Panc1 (cell line): Measurements from ENCODE around the gene SVBP. TPM values are rescaled to one million over a fixed set of nuclear protein-coding genes. Genes with fewer than 3 reads are reported as not detected.

Source experiments
- ATAC-seq: fragments of 200-7000 bp; cut with Tn5 transposase; 2 replicates; pipeline ENCODE4 v1.9.1; 2020; ENCODE audit warnings: mild to moderate bottlenecking, moderate library complexity
- BruUV-seq: library from RNA; stranded (reverse); fragments of 400-500 nt; replicated peaks from 2 replicates; lab custom pipeline; 2021; lab: Mats Ljungman, UMichigan
- CTCF ChIA-PET: fragments of 300-600 bp; sonication (Branson Sonifier 250); formaldehyde crosslinking; loops from one replicate; lab custom pipeline; 2022; ENCODE audit warnings: antibody characterized with exemption; lab: Charles Lee
- POLR2A ChIA-PET: fragments of 300-600 bp; sonication (Branson Sonifier 250); formaldehyde crosslinking; loops from one replicate; lab custom pipeline; 2022; ENCODE audit warnings: antibody characterized with exemption; lab: Charles Lee
- DNase-seq: peaks from one replicate; pipeline ENCODE4 v3.0.0-alpha.2; 2010; ENCODE audit warnings: low read depth, low spot score
- H3K27ac ChIP-seq: 2 replicates; pipeline ENCODE4 v1.5.1; 2011; ENCODE audit warnings: mild to moderate bottlenecking, low read length, inconsistent platforms
- H3K27me3 ChIP-seq: fragments of 200-500 bp; sonication (Bioruptor generic); 2 replicates; pipeline ENCODE4 v1.6.0; 2014; ENCODE audit warnings: low read length, inconsistent platforms; ENCODE audit not compliant: control insufficient read depth, insufficient read depth
- H3K36me3 ChIP-seq: fragments of 200-500 bp; sonication (Bioruptor generic); 2 replicates; pipeline ENCODE4 v1.5.1; 2014; ENCODE audit warnings: inconsistent platforms, mild to moderate bottlenecking, low read length, moderate library complexity; ENCODE audit not compliant: control insufficient read depth, insufficient read depth
- H3K4me1 ChIP-seq: 2 replicates; pipeline ENCODE4 v1.5.1; 2011; ENCODE audit warnings: inconsistent platforms, mild to moderate bottlenecking, low read length, moderate library complexity; ENCODE audit not compliant: control insufficient read depth, insufficient read depth
- H3K4me3 ChIP-seq, 2 experiments: 2 replicates each; pipeline ENCODE4 v1.5.1; 2011 to 2012; ENCODE audit warnings: low read depth in 2 of 2, low read length in 2 of 2, mild to moderate bottlenecking in 2 of 2, inconsistent platforms in 1 of 2, moderate library complexity in 1 of 2
- H3K9me3 ChIP-seq: fragments of 200-500 bp; sonication (Bioruptor generic); 2 replicates; pipeline ENCODE4 v1.5.1; 2014; ENCODE audit warnings: low read depth, mild to moderate bottlenecking, inconsistent platforms, low read length, moderate library complexity; ENCODE audit not compliant: control insufficient read depth, insufficient read depth
- CTCF ChIP-seq: fragments of 450-650 bp; IDR thresholded peaks from 2 replicates; pipeline ENCODE4 v1.5.1; 2017; ENCODE audit warnings: mild to moderate bottlenecking
- POLR2AphosphoS5 ChIP-seq: IDR thresholded peaks from 2 replicates; pipeline ENCODE4 v1.6.1; 2012; ENCODE audit warnings: mild to moderate bottlenecking, low read depth, low read length, moderate library complexity
- REST ChIP-seq, 2 experiments: IDR thresholded peaks; 2 replicates each; pipeline ENCODE4 v1.6.1; 2011 to 2012; ENCODE audit warnings: low read depth in 2 of 2, control low read depth in 1 of 2, low read length in 1 of 2, mild to moderate bottlenecking in 1 of 2, moderate library complexity in 1 of 2; ENCODE audit not compliant: insufficient read depth in 1 of 2
- SIN3A ChIP-seq: IDR thresholded peaks from 2 replicates; pipeline ENCODE4 v1.6.1; 2012; ENCODE audit warnings: low read depth, mild to moderate bottlenecking, low read length, moderate library complexity, borderline replicate concordance; ENCODE audit not compliant: insufficient read depth
- TCF7L2 ChIP-seq: IDR thresholded peaks from 2 replicates; pipeline ENCODE4 v1.6.1; 2011; ENCODE audit warnings: mild to moderate bottlenecking, low read depth, low read length, inconsistent platforms
- in situ Hi-C: cut with HindIII; loops from 2 replicates; pipeline ENCODE4 v1.10.0; 2016; ENCODE audit warnings: low sequenced_read_pairs, low pct_unique_long_range_greater_than_20kb
- intact Hi-C: fragments of 100-400 bp; cut with micrococcal nuclease; formaldehyde crosslinking; loops from one replicate; pipeline ENCODE4 v1.10.0; 2022; ENCODE audit not compliant: unreplicated experiment
- total RNA-seq: library from RNA; stranded (reverse); gene quantifications from one replicate; pipeline ENCODE4 v1.2.1, GENCODE V29; 2021; ENCODE audit not compliant: unreplicated experiment

The SVBP gene
- total RNA-seq, 1 experiment from 2014 or later, result 21.2 TPM

- intact Hi-C loops, result no loop called here
- BruUV-seq, result no TSS peak
- POLR2A ChIA-PET, result interaction anchor here (0.5 kb wide), 1 partner anchor 115 kb away, joined by 5 read pairs; no protein-coding TSS in a partner anchor
These were observed 24.4 kb upstream of the SVBP start for GRCh38 chr1:42841440-42842147.

DNA sequence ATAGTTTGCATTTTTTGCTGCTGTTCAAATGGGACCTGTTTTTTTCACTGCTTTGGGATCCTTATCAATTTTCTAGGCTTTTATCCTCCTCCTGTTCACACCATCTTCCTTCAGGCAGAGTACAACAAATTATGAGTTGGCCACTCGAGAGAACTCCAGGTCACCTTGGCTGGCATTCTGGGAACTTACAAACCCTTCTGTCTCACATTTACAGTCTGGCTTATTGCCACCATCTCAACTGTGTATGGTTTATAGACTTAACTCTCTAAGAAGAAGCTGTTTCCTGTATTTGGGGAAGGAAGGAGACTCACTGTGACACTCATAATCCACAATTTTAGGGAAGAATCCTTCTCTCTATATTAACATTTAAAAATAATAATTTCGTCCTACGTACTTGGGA is 23.8 kb upstream of the SVBP start:
- ATAC-seq (no peak), DNase-seq (no peak)
- peaks cover 5% of the 10 kb centered on the region; the same call in 1 of the 2 replicates for H3K4me1 ChIP-seq
- intact Hi-C loops, result no loop called here
- H3K27ac ChIP-seq, result no peak overlapping the region
- ChIA-PET POLR2A (interaction anchor here (0.5 kb wide), 1 partner anchor 115 kb away, joined by 5 read pairs; no protein-coding TSS in a partner anchor), CTCF (no interaction called here)
- no peak overlapping the region for H3K4me3 ChIP-seq
- no peaks in the 10 kb centered on the region for H3K27me3 ChIP-seq
- BruUV-seq, result no TSS peak
- in situ Hi-C loops, result no loop called here
- TF ChIP-seq TCF7L2, result no peak
- no peak for TF ChIP-seq REST (IDR thresholded peaks at IDR 0.05; ENCODE audit: insufficient read depth in 1 of 2, low read depth in 2 of 2, low read length in 1 of 2)
- TF ChIP-seq CTCF, result no peak
- TF ChIP-seq SIN3A, result no peak
- TF ChIP-seq POLR2AphosphoS5, result no peak
- no peaks in the 10 kb centered on the region for H3K36me3 ChIP-seq
- H3K9me3 ChIP-seq, result no peaks in the 10 kb centered on the region

More at GRCh38 chr1:42841440-42842147, 24.4 kb upstream of the SVBP start:
- H3K27me3 ChIP-seq, result no peaks in the 10 kb centered on the region
- H3K36me3 ChIP-seq, result no peaks in the 10 kb centered on the region
- no peak for ATAC-seq
- no peak overlapping the region for H3K4me3 ChIP-seq
- no peak for TF ChIP-seq TCF7L2
- no peak for TF ChIP-seq POLR2AphosphoS5
- no peak for TF ChIP-seq SIN3A
- no peak for TF ChIP-seq REST (IDR thresholded peaks at IDR 0.05; ENCODE audit: insufficient read depth in 1 of 2, low read depth in 2 of 2, low read length in 1 of 2)
- no peak for TF ChIP-seq CTCF
- H3K4me1 ChIP-seq, result peaks cover 5% of the 10 kb centered on the region; the same call in 1 of the 2 replicates
- no peaks in the 10 kb centered on the region for H3K9me3 ChIP-seq
- H3K27ac ChIP-seq, result no peak overlapping the region
- CTCF ChIA-PET, result no interaction called here
- DNase-seq, result no peak
- in situ Hi-C loops, result no loop called here
